Stimulated activated CD8-positive, alpha-beta memory T cell treated with anti-CD3 and anti-CD28 coated beads, Interleukin-2, amount 100 ng/mL, for 1 hour (primary cell): ENCODE data around the gene SLC25A42.
"Not testable (repeated sequence)": the region's sequence is repeated elsewhere in the genome, so short reads cannot be mapped to it uniquely, and the experiment has no call there.

ENCODE experiments used
- DNase-seq, 2 donors: peaks; one replicate each; pipeline ENCODE4 v3.0.0-alpha.2; 2020; ENCODE audit warnings: low read depth in 2 of 2

The SLC25A42 gene

GRCh38 chr19:19134687-19135158, 70.9 kb downstream of the SLC25A42 start:
- DNase-seq: no peak

GRCh38 chr19:19135713-19136112, 71.9 kb downstream of the SLC25A42 start:
- not testable (repeated sequence) for DNase-seq

- no peak for DNase-seq
Measured at GRCh38 chr19:19137556-19138108, 73.8 kb downstream of the SLC25A42 start.

- peak; percentile 83 to 90 for DNase-seq
Measured at GRCh38 chr19:19138109-19138981, 74.6 kb downstream of the SLC25A42 start, which contains the start of gene TMEM161A. Gene TMEM161A, minus strand, starts transcription at chr19:19138478. Its CDS starts 50 bp downstream, at chr19:19138428.

- DNase-seq: no peak
Measured at GRCh38 chr19:19139876-19140229, 76.1 kb downstream of the SLC25A42 start.

- no peak for DNase-seq
Measured at GRCh38 chr19:19140476-19140875, 76.7 kb downstream of the SLC25A42 start.

GRCh38 chr19:19142347-19142746, 78.6 kb downstream of the SLC25A42 start:
- no peak for DNase-seq

- no peak for DNase-seq
Measured at GRCh38 chr19:19145281-19145680, 81.5 kb downstream of the SLC25A42 start.

- peak; percentile 70 for DNase-seq
Measured at GRCh38 chr19:19145684-19146608, 82.2 kb downstream of the SLC25A42 start.

- no peak for DNase-seq
Measured at GRCh38 chr19:19146865-19147264, 83.1 kb downstream of the SLC25A42 start.

- no peak for DNase-seq
Measured at GRCh38 chr19:19147344-19147743, 83.5 kb downstream of the SLC25A42 start.

GRCh38 chr19:19148504-19148903, 84.7 kb downstream of the SLC25A42 start:
- DNase-seq: not testable (repeated sequence)

GRCh38 chr19:19149435-19149834, 85.6 kb downstream of the SLC25A42 start:
- DNase-seq: no peak

GRCh38 chr19:19151418-19151817, 87.6 kb downstream of the SLC25A42 start:
- no peak for DNase-seq

- no peak for DNase-seq
Measured at GRCh38 chr19:19152668-19153384, 89.0 kb downstream of the SLC25A42 start.

- DNase-seq: no peak
Measured at GRCh38 chr19:19154768-19155494, 91.1 kb downstream of the SLC25A42 start.

GRCh38 chr19:19155495-19156219, 91.9 kb downstream of the SLC25A42 start:
- DNase-seq: no peak

GRCh38 chr19:19157808-19158207, 94.0 kb downstream of the SLC25A42 start:
- no peak for DNase-seq

- DNase-seq: no peak
Measured at GRCh38 chr19:19159534-19159933, 95.7 kb downstream of the SLC25A42 start.

- DNase-seq: no peak
Measured at GRCh38 chr19:19160461-19161035, 96.8 kb downstream of the SLC25A42 start.
